Activated CD4-positive, alpha-beta T cell treated with anti-CD3 and anti-CD28 coated beads, Interleukin-2, amount 50 U/mL, for 24 hours (primary cell): ENCODE data around the gene HOMER1.

Experiments used
- DNase-seq, 2 donors: peaks; one replicate each; pipeline ENCODE4 v3.0.0-alpha.2; 2020; ENCODE audit warnings: low read depth in 1 of 2, low spot score in 1 of 2

The HOMER1 gene, protein sequence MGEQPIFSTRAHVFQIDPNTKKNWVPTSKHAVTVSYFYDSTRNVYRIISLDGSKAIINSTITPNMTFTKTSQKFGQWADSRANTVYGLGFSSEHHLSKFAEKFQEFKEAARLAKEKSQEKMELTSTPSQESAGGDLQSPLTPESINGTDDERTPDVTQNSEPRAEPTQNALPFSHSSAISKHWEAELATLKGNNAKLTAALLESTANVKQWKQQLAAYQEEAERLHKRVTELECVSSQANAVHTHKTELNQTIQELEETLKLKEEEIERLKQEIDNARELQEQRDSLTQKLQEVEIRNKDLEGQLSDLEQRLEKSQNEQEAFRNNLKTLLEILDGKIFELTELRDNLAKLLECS

DNA sequence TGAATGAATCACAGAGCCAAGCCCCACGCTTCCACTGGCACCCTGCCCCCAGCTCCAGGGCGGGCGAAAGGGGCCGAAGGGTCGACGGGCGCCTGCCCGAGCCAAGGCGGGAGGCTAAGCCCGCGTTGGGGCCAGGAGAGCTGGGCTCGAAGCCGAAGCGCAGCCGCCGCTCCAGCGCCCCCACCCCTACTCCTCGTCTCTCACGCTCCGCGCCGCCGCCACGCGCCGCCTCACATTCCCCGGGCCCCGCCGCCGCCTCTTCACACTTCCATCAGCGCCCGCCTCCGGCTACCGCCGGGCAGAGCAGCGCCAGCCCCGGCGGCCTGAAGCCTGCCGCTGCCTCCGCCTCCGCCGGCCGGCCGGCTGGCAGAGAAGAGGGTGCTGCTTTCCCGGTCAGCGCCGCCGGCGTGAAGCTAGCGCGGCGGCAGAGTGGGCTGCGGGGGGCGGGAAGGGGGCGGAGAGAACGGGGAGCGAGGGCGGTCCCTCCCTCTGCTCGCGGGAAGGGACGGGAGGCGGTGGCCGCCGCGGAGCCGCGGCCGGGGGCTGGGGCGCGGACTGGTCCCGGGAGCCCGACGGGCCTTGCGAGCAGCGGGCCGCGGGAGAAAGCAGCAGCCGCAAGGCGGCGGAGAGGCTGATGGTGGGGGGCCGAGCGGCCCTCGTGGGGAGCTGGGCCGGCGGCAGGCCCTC lies at the start of gene HOMER1:
Gene HOMER1, minus strand, starts transcription at position 431 of the 687 bp plus-strand sequence. CDS start 1,360 bp downstream, outside the sequence.
- DNase-seq: peak; percentile 55 to 59

DNA sequence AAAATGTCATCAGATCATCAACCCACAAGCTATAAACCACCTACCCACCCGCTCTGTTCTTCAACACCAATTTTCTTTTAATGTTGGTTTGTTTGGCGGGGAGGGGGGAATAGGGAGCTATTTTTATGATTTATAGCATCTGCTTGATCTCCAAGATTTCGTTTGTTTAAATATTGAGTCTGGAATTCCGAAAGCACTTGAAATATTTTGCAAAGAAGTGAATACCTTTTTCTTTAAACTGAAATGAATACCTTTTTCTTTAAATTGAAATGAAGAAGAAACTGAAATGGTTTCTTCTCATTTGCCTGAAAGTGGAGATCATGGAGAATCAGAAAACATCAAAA lies 49.3 kb upstream of the HOMER1 start:
- no peak for DNase-seq

DNA sequence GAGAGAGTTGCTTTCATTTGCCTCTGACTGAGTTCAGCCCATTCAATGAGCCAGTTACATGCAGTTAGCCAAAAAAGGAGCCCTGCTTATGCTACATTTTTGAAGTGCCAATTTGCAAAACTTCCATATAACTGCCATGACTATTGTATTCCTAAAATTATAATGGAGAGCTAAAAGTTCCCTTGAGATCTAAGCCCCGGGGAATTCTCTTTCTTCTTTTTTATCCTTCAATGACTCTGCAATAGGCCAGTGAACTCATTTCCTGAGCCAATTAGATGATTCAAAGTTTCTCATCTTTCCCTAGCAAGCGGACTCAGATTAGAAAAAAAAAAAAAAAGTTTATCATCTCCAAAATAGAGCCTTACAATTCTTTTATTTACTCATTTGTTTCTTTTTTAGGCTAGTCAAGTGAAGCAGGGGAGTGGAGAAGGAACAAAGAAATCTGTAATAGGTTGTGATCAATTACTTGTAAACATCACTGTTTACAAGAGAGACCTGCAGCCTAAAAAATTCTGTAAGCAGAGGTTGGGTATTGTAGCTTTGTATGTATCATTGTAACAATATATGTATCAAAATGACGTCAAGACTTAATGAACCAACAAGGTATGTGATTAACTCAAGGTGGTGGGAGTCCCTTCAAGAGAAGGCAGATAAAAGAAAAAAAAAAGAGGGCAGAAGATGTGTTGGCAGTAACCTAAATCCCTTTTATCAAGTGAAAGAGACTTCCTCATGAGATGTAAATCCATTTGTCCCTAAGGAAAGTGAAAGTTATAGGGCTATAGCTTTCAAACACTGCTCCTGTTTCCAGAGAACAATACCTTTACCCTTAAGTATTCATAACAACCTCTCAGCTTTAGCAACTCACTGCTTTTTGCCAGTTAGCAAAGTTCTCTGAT lies 48.7 kb upstream of the HOMER1 start:
- DNase-seq: no peak

DNA sequence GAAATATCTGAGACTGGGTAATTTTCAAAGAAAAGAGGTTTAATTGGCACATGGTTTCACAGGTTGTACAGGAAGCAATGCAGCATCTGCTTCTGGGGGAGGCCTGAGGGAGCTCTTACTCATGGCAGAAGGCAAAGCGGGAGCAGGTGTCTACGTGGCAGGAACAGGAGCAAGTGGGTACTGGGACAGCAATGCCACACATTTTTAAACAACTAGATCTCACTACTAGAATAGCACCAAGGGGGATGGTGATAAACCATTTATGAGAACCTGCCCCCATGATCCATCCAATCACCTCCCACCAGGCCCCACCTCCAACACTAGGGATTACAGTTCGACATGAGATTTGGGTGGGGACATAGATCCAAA lies 47.6 kb upstream of the HOMER1 start:
- DNase-seq: peak; percentile 3 to 32

DNA sequence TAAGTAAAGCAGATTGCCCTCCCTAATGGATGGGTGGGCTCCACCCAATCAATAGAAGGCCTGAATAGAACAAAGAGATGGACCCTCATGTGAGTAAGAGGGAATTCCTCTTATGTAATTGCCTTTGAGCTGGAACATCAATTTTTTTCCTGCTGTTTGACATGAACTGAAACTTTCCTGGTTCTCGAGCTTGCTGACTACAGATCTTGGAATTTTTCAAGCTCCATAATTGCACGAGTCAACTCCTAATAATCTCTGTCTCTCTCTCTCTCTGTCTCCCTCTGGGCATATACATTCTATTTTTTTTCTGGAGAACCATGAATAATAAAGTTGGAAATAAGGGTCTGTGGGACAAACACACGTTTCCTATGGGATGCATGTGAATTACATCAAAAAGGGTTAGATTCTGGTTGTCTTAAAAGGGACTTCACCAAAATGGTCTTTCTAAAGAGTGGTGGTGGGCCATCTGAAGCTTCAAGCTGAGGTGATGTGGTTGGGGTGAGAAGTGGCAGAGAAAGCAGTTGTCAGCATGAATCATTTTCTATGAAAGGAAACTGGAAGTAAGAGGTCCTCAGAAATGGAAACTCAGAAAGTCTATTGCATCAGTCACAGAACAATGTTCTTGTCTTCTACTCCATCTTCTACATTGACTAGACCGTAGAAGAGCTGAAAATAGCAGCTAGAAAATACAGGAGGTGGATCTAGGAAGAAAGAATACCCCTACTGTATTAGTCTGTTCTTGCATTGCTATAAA lies 47.0 kb upstream of the HOMER1 start:
- peak in 1 of 2 donors; percentile 43 for DNase-seq

DNA sequence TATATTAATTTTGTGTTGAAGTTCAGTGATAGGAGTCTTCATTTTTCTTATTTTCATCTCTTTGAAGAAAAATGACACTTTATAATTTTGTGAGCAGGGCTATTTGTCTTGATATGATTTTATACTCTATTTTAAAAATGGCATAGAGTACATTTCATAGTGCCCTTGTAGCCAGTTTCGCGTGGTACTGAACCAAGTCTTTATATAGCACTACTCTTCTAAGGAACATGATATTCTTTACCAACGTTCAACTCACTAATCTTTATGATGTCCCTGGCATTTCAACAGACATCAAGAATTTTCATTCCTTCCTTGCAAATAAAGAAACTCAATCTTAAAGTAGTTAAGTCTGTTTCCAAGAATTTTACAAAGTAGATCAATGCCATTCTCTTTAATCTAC lies 41.5 kb upstream of the HOMER1 start:
- no peak for DNase-seq

DNA sequence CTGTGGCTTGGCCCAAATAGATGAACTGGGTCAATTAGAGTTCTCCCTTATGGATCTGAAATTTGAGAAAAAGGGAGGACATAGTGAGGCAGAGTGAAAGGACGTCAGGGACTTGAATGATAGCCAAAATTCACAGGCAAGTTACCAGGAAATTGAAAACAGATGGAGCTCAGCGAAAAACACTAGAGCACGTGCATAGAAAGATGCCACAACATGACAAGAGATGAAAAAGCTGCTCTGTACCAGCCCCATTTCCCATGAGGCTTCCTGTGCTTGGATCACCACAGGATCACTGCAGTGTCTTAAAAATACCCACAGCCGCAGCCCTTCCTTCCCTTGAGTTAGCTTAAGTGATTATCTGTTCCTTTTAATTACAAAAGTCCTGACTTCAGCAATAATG lies 39.0 kb upstream of the HOMER1 start:
- no peak for DNase-seq

DNA sequence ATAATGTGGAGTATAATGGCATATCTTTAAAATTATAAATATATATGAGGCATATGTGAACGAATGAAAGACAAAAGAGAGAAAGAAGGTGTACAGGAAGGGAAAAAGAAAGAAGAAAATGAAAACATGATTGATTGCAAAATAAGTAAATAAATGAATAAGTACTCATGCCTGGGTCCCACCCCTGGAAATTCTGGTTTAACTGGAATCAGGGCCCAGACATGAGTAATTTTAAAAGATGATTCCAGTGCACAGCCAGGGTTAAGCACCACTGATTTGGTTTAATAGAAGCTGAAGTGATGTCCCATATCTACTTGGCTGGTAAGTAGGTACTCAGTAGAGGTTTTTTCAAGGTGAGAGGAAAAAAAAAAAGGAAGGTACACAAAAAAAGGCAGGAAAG lies 34.0 kb upstream of the HOMER1 start:
- no peak for DNase-seq

DNA sequence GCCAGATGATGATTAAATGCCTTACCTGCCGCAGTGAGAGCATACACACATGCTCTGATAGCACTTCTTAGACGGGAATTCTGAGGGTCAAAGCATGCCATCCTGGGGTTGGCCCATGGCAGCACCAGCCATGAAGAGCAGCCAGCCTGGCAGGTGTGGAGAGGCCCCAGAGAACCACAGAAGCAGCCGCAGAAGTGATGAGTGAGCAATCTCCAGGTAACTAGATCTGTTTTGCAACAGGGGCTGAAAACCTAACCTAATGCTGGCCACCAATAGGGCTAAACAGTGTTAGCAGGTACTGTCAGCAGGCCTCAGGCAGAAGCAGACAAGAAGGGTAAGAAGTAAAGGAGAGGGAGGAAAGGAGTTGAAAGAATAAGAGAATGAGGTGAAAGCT lies 33.5 kb upstream of the HOMER1 start:
- no peak for DNase-seq

DNA sequence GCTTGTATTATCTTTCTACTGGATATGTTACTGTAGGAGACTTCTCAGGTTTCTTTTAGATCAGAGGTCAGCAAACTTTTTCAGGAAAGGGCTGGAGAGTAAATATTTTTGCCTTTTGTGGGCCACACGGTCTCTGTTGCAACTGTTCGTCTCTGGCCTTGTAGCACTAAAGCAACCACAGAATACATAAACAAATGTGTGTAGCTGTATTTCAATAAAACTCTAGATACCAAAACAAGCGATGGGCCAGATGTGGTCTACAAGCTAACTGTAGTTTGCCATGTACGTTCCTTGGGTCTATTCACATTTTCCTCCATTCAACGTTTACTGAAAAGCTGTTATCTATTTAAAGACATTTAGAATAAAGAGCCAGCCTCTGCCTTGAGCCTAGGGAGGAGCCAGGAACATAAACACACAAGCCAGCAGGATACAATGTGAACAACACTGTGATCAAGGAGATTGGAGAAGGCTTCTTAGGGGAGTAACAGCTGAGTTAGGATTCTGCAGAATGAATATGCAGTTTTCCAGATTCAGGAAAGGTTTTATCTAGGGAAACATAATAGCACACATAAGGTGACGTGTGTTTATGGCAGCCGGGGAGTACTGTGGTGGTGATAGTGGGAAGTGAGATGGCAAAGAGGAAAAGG lies 33.0 kb upstream of the HOMER1 start:
- DNase-seq: no peak

DNA sequence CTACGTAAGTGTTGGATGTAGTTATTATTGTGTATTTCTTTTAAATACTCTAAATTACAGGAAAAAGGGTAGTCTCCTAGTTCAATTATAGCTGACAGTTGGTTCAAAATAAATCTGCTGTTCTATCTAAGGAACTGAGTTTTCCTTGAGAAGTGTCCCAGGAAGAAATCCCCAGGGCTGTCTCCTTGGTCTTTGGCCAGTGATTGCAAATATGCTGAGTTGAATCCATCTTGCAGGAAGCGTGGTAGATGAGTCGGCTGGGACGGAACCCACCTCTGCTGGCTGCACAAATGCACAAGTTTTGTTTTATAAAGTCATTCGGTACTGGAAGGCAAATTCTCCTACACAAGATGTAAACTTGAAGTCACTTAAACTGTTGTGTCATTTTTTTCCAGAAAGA lies 30.2 kb upstream of the HOMER1 start:
- no peak for DNase-seq

DNA sequence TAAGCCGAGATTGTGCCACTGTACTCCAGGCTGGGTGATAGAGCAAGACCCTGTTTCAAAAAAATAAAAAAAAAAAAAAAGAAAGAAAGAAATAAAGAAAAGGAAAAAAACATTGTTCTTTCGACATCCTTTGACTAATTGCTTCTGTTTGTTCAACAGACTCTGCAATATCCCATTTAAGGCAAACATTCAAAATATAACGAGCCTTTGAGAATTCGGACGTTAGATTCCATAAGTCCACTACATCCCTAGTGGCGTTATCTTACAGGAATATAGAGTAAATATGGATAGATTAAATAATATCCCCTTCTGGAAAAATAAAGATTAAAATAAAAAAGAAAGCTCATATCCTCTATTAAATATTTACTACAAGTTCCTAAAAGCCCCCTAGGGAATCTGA lies 27.0 kb upstream of the HOMER1 start:
- DNase-seq: no peak

DNA sequence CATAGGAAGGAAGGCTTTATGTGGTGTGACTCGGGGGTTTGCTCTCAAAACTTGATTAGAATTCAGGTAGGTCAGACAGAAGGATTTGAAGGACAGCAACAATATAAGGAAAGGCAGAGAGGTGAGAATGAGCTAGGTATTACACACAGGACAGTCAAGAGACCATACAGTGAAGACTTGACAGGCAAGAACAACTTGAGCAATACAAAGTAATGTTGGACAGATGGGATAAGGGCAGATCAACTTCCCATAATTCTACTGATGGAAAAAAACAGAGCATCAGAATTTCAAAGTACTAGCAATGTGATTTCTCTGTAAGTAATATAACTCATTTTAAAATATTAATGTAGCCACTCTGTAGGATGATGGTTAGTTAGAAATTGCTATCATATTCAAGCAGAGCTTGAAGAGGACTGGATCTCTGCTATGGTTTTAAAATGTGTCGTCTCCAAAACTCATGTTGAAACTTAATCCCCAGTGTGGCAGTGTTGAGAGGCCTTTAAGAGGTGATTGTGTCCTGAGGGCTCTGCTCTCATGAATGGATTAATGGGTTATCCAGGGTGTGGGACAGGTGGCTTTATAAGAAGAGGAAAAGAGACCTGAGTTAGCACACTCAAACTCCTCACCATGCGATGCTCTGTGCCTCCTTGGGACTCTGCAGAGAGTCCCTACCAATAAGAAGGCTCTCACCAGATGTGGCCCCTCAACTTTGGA lies 22.4 kb upstream of the HOMER1 start:
- DNase-seq: no peak

DNA sequence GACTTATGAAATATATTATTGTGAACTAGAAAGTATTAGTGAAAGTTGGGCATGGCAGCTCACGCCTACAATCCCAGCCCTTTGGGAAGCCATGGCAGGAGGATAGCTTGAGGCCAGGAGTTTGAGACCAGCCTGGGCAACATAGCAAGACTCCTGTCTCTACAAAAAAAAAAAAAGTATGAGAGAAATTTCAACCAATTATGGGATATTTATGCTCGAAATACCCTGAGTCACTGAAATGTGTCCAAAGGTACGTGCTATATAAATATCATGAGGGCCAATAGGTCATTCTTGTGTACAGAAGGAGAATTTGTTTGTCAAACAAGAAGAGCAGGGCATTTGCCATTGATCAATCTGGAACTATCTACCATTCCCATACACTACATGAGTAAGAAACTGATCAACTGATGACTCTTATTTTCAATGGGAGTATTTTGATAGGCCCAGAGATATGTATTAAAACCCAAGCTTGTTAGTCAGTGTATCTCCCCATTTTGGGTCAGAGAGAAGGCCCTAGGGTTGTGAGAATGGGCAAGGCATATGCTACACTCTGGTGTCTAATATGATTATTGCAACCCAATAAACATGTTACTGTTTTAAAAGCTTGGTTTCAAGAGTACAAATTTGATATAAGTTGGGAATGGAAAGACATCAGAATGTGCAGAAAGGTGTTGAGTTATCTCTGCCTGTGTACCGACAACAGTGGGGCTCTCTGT lies 21.7 kb upstream of the HOMER1 start:
- DNase-seq: no peak

DNA sequence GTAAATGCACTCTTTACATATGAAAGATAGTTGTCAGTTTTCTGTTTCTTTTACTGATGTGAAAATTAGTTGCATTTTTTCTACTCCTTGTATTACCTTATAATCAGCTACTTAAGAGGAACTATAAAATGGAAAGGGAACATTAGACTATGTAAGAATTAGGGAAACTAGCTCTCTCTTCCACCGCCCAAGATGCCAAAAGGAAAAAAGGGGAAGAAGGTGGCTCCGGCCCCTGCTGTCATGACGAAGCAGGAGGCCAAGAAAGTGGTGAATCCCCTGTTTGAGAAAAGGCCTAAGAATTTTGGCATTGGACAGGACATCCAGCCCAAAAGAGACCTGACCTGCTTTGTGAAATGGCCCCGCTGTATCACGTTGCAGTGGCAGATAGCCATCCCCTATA lies 15.2 kb upstream of the HOMER1 start:
- no peak for DNase-seq

DNA sequence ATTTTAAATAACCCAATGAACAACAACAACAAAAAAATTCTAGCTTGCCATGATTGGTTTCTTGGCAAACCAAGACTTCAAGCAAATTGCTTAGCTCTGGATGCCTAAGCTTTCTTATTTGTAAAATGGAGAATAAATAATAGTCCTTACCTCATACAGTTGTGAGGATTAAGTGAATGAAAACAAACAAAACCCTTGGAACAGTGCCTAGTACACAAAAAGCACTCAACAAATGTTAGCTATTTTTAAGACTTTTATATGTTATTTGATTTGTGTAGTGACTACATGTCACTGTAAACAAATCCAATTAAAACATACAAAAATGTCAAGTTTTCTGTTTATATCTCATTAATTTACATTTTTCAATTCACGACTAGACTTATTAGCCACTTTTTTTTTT lies 13.5 kb upstream of the HOMER1 start:
- no peak for DNase-seq

DNA sequence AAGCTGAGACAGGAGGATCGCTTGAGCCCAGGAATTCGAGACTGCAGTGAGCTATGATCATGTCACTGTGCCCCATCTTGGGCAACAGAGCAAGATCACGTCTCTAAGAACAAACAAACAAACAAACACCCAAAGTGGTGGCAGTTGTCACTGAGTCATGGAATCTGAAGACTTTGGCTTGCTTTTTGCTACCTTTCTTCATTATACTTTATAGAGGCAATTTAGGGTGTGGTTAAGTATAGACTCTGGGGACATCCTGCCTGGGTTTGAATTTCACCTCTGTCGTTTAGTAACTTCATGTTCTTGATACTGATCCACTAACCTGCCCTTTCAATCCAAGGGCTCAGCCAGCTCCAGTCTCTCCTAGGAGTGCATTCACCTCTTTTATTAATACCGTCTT lies 13.0 kb upstream of the HOMER1 start:
- DNase-seq: no peak

DNA sequence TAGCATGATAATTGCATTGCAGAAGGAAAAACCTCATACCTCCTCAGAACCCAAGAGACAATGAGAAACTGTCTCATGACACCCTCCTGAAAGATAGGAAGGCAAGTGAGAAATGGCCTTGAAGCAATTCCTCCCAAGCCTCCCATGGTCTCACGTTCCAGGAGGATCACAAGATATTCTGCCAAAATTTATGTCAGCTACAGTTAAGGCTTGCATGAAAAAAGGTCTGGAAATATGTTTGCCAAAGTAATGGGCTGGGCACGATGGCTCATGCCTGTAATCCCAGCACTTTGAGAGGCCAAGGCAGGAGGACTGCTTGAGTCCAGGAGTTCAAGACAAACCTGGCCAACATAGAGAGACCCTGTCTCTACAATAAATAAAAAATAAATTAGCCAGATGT lies 12.6 kb upstream of the HOMER1 start:
- no peak for DNase-seq

DNA sequence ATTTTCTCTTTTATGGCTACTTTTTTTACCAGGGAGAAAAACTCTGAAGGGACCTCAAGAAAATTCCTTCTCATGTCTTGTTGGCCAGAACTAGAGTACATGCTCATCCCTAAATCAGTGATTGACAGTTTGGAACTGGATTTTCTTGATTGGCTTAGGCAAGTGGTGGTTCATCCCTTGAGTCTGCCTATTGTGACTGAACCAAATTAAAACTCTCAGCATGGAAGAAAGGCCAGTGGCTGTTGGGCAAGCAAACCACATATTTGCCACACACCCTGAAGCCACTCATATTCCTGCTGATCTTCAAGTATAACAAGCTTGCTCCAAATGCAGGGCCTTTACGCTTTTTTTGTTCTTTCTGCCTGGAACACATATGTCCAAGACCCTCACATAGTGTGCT lies 7.2 kb upstream of the HOMER1 start:
- DNase-seq: no peak

DNA sequence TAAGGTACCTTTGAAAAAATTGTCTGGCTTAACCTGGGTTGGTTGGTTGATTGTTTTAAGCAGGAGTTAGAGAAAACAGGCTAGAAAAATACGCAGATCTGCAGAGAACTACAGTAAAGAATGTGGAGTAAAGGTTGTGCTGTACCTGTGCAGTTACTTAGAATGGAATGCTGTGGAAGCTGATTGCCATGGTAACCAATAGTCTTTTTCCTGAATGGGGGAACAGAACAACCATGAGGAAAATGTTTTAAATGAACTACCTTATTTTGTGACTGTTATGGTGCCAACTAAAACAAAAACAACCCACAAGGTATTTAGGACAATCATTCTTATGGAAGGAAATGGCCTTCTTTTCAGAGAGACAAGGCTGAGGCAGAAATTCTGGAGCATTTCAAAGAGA lies 4.8 kb upstream of the HOMER1 start:
- no peak for DNase-seq
